A673 (cell line): ENCODE results near the gene TMOD2. TPM values are rescaled to one million over a fixed set of nuclear protein-coding genes. Genes with fewer than 3 reads are reported as not detected.

Source experiments
- BruUV-seq: library from RNA; stranded (reverse); fragments of 400-500 nt; replicated peaks from 2 replicates; lab custom pipeline; 2021; lab: Mats Ljungman, UMichigan
- CTCF ChIA-PET: fragments of 300-600 bp; sonication (Branson Sonifier 250); formaldehyde crosslinking; loops from one replicate; lab custom pipeline; 2022; ENCODE audit warnings: antibody characterized with exemption; lab: Charles Lee
- POLR2A ChIA-PET: fragments of 300-600 bp; sonication (Branson Sonifier 250); formaldehyde crosslinking; loops from one replicate; lab custom pipeline; 2022; ENCODE audit warnings: antibody characterized with exemption; ENCODE audit not compliant: low non-redundant PET; lab: Charles Lee
- DNase-seq: peaks from one replicate; pipeline ENCODE4 v3.0.0-alpha.2; 2015; ENCODE audit warnings: low spot score
- H3K27ac ChIP-seq: fragments of 200-600 bp; sonication (generic); 2 replicates; pipeline ENCODE4 v1.5.1; 2016; ENCODE audit warnings: mixed run types, low read depth, mild to moderate bottlenecking, mixed read lengths, antibody characterized with exemption, low read length; ENCODE audit not compliant: poor library complexity, severe bottlenecking
- H3K27me3 ChIP-seq: fragments of 200-600 bp; sonication (generic); replicated peaks from 2 replicates; pipeline ENCODE4 v1.6.1; 2017; ENCODE audit warnings: mixed run types, low read depth, mild to moderate bottlenecking, mixed read lengths, antibody characterized with exemption, low read length; ENCODE audit not compliant: insufficient read depth, poor library complexity
- H3K36me3 ChIP-seq: fragments of 200-600 bp; sonication (generic); 2 replicates; pipeline ENCODE4 v1.6.1; 2016; ENCODE audit warnings: mixed run types, mild to moderate bottlenecking, mixed read lengths, antibody characterized with exemption, low read length; ENCODE audit not compliant: insufficient read depth, poor library complexity, severe bottlenecking
- H3K4me1 ChIP-seq: fragments of 200-600 bp; sonication (generic); 2 replicates; pipeline ENCODE4 v1.6.1; 2017; ENCODE audit warnings: mixed run types, mild to moderate bottlenecking, mixed read lengths, antibody characterized with exemption, low read length; ENCODE audit not compliant: insufficient read depth, poor library complexity, severe bottlenecking
- H3K4me3 ChIP-seq: fragments of 200-600 bp; sonication (generic); 2 replicates; pipeline ENCODE4 v1.5.1; 2016; ENCODE audit warnings: low read depth, mixed run types, mild to moderate bottlenecking, mixed read lengths, low read length; ENCODE audit not compliant: poor library complexity, severe bottlenecking
- H3K9me3 ChIP-seq: fragments of 200-600 bp; sonication (generic); 2 replicates; pipeline ENCODE4 v1.6.1; 2016; ENCODE audit warnings: mixed run types, low read depth, mild to moderate bottlenecking, mixed read lengths, antibody characterized with exemption, low read length; ENCODE audit not compliant: poor library complexity, severe bottlenecking
- EZH2 ChIP-seq: fragments of 200-600 bp; sonication (generic); IDR thresholded peaks from 2 replicates; pipeline ENCODE4 v1.6.1; 2017; ENCODE audit warnings: borderline replicate concordance, low read depth, mild to moderate bottlenecking, mixed read lengths, antibody characterized with exemption, low read length; ENCODE audit not compliant: poor library complexity, severe bottlenecking
- intact Hi-C: fragments of 100-400 bp; cut with micrococcal nuclease; formaldehyde crosslinking; loops from one replicate; pipeline ENCODE4 v1.10.0; 2022; ENCODE audit not compliant: unreplicated experiment
- total RNA-seq: library from RNA; stranded (reverse); gene quantifications from 2 replicates; pipeline ENCODE4 v1.2.3, GENCODE V29; 2021
- TF ChIP-seq, protein P1 (sequence below): fragments of 300-800, 200-600 bp; sonication (generic); conservative IDR thresholded peaks from 2 replicates; pipeline ENCODE4 v1.5.1; 2017; ENCODE audit warnings: low read depth, mild to moderate bottlenecking, antibody characterized with exemption, low read length, moderate library complexity, mixed read lengths

Gene TMOD2
- total RNA-seq, 1 experiment from 2014 or later = 0.67 TPM

- intact Hi-C loops = no loop called here
- TF ChIP-seq, protein P1, sequence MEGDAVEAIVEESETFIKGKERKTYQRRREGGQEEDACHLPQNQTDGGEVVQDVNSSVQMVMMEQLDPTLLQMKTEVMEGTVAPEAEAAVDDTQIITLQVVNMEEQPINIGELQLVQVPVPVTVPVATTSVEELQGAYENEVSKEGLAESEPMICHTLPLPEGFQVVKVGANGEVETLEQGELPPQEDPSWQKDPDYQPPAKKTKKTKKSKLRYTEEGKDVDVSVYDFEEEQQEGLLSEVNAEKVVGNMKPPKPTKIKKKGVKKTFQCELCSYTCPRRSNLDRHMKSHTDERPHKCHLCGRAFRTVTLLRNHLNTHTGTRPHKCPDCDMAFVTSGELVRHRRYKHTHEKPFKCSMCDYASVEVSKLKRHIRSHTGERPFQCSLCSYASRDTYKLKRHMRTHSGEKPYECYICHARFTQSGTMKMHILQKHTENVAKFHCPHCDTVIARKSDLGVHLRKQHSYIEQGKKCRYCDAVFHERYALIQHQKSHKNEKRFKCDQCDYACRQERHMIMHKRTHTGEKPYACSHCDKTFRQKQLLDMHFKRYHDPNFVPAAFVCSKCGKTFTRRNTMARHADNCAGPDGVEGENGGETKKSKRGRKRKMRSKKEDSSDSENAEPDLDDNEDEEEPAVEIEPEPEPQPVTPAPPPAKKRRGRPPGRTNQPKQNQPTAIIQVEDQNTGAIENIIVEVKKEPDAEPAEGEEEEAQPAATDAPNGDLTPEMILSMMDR = no peak
- TF ChIP-seq EZH2 = no peak
- Histone ChIP-seq H3K4me1 (no peaks in the 10 kb centered on the region), H3K9me3 (no peaks in the 10 kb centered on the region), H3K27ac (no peak overlapping the region), H3K27me3 (no peaks in the 10 kb centered on the region), H3K36me3 (no peaks in the 10 kb centered on the region), H3K4me3 (no peak overlapping the region)
- DNase-seq = no peak
- POLR2A ChIA-PET = no interaction called here
- CTCF ChIA-PET = interaction anchor here (0.7 to 3.0 kb wide), 2 partner anchors 14 to 126 kb away, joined by 4 to 111 read pairs; no protein-coding TSS in a partner anchor
- no TSS peak for BruUV-seq
Observed at GRCh38 chr15:51774916-51775315, 23.5 kb downstream of the TMOD2 start.

- peak; percentile 62 for DNase-seq
- CTCF ChIA-PET = interaction anchor here (0.6 to 3.0 kb wide), 16 partner anchors 11 to 400 kb away, joined by 3 to 111 read pairs (median 4); partner anchors contain the start of gene DMXL2
- POLR2A ChIA-PET = no interaction called here
- no peak overlapping the region for H3K27ac ChIP-seq
- no peaks in the 10 kb centered on the region for H3K27me3 ChIP-seq
- no peak overlapping the region for H3K4me3 ChIP-seq
- H3K36me3 ChIP-seq = no peaks in the 10 kb centered on the region
- BruUV-seq = no TSS peak
- intact Hi-C loops = loop anchor here (1.0 kb wide), 1 partner anchor 126 kb away; no protein-coding TSS in a partner anchor
- TF ChIP-seq, protein P1 = peak; percentile 84
- no peak for TF ChIP-seq EZH2
- no peaks in the 10 kb centered on the region for H3K9me3 ChIP-seq
- H3K4me1 ChIP-seq = no peaks in the 10 kb centered on the region
Observed at GRCh38 chr15:51775967-51776816, 24.8 kb downstream of the TMOD2 start.

DNA sequence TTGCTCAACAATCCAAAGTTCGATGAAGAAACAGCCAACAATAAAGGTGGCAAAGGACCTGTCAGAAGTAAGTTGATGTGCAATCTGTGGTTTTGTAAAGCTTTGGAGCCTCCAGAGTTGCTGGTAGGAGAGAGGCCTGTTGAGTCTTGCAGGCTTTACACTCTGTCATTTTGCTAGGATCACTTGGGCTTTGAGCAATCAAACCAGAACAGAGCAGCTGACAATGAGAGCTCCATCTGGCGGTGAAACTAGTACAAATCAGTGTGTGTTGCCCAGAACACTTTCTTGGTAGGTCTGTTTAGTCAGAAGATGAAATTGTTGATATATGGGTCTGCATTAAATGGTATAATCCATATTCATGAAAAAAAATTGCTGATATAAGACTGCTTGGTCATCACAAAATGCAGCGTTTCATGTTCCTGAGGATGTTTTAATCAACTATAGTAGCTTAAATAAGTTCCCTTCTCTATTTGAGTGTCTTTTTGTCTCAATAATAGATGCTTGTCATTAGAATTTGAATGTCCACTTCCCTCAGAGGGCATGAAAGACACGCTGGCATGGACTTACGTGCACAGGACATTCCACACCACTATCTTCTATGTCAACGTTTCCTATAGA is 25.7 kb downstream of the TMOD2 start:
- CTCF ChIA-PET = interaction anchor here (0.7 to 3.0 kb wide), 14 partner anchors 10 to 240 kb away, joined by 3 to 111 read pairs (median 4); partner anchors contain the start of gene DMXL2
- Histone ChIP-seq H3K9me3 (no peaks in the 10 kb centered on the region), H3K27ac (no peak overlapping the region), H3K36me3 (no peaks in the 10 kb centered on the region), H3K4me1 (no peaks in the 10 kb centered on the region), H3K27me3 (no peaks in the 10 kb centered on the region), H3K4me3 (no peak overlapping the region)
- POLR2A ChIA-PET = no interaction called here
- no peak for TF ChIP-seq EZH2
- TF ChIP-seq, protein P1 = peak; percentile 87
- BruUV-seq = no TSS peak
- intact Hi-C loops = loop anchor here (1.0 kb wide), 1 partner anchor 127 kb away; no protein-coding TSS in a partner anchor
- peak; percentile 82 for DNase-seq
